GM19043 (cell line): ENCODE results near the gene POLE.

Experiments
- ATAC-seq: cut with Tn5 transposase; IDR thresholded peaks from one replicate; pipeline ENCODE4 v1.9.1; 2021; ENCODE audit warnings: low read depth; ENCODE audit not compliant: unreplicated experiment

POLE gene

DNA sequence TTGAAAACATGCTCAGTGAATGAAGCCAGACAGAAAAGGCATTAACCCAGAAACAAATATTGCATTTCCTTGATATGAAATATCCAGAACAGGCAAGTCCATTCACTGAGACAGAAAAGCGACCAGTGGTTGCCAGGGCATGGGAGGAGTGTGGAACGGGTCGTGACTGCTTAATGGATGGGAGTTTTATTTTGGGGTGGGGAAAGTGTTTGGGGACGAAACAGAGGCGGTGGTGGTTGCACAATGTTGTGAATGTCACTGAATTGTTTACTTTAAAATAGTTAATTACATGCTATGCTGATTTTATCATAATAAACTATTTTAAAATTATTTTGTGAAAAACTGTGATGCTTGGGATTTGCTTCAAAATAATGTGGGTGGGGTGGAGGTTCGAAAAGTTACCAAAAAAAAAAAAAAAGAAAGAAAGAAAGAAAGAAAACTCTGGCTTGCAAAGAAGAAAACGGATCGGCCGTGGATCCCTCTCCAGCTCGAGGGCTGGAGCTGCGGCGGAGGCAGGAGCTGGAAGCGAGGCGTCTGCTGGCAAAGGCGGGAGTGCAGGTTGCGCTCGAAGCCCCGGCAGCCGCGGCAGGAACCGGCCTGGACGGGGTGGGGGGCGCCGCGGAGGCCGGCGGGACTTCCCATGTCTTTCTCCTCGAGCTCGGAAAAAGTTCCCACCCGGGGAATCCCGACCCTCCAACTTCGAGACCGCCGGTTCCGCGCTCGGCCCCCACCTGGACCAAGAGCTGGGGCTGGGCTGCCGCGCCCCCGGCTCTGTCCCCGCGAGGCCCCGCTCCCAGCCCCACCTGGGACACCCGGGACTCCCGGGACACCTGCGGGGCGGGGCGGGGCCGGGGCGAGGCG is 69.1 kb downstream of the POLE start:
- ATAC-seq = no peak

- ATAC-seq = no peak
Measured at GRCh38 chr12:132617135-132617701, 69.9 kb downstream of the POLE start.

DNA sequence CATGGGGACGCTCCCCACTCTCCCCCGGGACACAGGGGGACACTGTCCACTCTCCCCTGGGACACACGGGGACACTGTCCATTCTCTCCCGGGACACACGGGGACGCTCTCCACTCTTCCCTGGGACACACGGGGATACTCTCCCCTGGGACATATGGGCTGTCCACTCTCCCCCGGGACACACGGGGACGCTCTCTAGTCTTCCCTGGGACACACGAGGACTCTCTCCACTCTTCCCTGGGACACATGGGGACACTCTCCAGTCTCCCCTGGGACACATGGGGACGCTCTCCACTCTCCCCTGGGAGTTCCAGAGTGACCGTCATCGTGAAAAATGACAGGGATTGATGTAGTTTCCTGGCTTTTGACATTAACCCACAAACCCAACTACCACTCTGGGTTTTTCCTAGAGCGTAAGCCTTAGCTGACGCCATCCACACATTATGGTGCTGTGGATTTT is 71.5 kb downstream of the POLE start:
- no peak for ATAC-seq

DNA sequence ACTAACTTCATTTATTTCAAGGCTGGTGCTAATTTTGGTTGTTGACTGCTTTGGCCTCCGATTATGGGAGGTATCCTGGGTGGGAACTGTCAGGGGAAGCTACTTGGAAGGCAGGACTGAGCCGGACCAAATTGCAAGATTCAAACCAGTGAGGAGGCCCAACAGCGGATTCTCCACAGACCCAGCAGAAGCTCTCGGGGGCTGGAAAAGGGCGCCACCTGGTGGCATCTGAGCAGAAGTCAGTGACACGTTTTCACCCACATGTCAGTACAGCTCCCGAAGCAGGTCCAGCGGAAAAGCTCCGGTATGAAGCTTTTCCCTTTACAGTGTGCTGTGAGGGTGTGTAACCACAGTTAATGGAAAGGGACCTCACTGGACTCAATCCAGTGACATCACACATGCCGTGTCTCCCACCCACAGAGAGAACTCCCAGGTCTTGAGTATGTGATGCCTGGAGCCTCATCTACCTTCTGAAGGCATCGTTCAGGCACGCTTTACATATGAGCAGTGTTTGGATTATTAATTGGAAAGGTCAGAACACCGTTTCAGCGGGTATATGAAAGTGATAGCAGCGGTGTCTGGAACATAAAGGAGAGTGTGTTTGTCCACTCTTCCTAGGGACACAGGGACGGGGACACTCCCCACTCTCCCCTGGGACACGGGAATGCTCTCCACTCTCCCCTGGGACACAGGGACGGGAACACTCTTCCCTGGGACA is 72.1 kb downstream of the POLE start:
- no peak for ATAC-seq

GRCh38 chr12:132614029-132614428 is 73.1 kb downstream of the POLE start:
- ATAC-seq = no peak

GRCh38 chr12:132611620-132612019 is 75.5 kb downstream of the POLE start:
- ATAC-seq = no peak

DNA sequence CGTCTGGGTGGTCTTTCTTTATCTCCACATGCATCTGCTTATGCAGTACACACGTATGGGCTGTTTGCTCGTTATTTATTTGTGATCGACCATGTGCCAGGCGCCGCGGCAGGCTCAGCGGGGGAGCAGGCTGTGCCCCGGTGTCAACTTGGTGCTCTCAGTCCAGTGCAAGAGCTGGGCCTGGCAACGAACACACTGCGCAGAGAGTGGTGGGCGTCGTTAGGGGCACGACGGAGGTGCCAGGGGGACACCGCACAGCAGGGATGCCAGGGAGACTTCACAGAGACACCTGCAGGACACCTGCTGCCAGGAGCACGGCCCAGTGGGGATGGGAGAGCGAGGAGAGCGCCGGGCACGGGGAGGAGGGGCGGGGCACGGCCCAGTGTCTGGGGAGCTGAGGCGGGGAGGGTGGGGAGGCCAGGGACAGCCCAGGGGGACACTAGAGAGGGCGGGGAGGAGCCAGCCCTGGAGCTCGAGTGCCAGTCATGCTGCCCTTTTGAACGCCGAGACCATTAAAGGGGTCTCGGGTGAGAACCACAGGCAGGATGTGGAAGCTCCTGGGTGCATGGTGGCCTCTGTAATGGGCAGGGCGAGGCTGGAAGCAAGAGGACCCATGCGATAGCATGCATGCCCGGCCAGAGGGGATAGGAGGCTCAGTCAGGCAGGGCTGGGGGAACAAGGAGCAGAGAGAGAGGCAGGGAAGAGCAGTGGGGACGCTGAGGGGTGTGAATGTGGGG is 76.1 kb downstream of the POLE start:
- no peak for ATAC-seq

DNA sequence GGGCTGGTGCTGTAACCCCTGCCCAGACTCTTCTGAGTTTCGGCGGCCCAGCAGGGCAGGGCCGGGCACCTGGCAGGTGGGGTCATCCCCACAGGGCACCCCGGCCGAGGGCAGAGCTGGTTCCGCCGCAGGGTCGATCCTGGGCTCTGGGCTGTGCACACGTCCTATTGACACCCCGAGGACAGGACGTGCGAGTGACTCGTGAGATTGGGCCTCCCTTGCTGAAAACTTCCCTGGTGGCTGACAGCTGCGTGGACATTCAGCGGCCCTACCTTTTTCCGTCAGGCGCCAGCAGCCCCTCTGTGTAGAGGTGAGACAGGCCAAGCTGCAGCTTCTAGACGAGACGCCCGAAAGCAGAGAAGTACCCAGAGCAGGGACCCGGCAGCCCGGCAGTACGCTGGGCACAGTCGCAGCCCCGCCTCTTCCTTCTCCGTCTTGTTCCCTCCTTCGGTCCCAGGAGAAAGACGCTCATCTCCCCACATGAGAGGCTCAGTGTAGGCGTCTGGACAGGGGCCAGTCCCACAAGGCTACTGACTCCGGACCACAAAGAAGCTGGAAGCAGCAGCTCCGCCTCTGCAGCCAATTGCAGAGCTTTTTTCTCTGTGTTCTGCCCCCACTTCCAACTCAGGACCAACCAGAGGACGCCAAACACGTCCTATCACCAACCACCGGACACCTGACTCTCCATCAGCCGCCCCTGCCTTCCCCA is 76.9 kb downstream of the POLE start, which contains the start of gene LRCOL1:
Gene LRCOL1, minus strand, starts transcription at position 532 of the 709 bp plus-strand sequence. CDS start 4,331 bp downstream, outside the sequence.
- no peak for ATAC-seq

DNA sequence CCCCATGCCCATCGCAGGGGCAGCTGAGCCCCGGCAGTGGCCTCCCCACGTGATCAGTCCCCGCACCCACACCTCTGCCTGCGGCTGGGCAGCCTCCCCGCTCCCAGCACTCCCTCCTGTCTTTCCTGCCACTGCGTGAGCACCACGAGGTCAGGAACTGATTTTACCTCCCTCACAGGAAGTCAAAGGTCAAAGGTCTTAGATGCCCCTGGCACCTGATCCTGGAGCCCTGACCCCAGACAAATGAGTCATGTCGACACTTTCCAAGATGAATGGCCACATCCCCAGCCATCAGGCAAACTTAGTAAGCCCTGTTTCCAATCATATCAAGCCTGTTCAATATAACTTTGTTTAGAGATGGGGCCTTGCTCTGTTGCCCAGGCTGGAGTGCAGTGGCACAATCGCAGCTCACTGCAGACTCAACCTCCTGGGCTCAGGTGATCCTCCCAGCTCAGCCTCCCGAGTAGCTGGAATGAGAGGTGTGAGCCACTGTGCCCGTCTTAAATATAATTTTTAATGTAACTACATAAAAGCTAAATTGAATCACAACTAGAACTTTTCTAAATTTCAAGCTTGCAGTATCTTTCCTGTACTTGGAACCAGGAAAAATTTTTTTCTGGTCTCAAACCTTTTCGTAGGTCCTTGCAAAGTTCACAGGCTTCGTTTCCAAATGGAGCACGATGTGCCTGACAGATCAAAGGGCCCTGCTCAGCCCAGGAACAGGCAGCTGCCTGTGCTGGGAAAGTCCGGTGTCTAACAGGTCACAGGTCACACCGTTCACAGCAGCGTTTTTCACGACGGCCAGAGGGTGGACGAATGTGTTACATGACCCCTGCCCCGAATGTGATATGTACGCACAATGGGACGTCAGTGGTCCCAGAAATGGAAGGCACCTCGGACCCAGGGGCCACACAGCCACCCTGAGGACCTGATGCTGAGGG is 78.6 kb downstream of the POLE start:
- ATAC-seq = no peak

DNA sequence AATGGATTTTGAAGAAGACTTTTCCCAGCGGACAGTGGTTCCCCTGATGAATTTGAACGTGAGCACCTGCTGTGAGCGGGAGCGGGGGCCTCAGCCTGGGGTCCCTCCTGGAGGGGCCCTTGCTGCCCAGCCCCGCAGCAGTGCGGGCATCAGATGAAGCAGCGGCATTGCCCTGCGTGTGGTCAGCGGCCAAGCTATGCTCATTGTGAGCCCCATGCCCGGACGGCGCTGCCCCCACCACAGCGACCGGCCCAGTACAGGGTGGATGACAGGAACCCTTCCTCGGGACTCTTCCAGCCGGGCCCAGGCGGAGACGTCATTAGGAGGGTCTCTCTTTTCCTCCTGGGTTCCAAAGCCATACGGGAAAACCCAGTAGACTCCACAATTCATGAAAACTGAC is 80.2 kb downstream of the POLE start:
- ATAC-seq = no peak

- no peak for ATAC-seq
Measured at GRCh38 chr12:132606466-132606865, 80.7 kb downstream of the POLE start.

- ATAC-seq = no peak
Measured at GRCh38 chr12:132605892-132606291, 81.2 kb downstream of the POLE start.

- ATAC-seq = no peak
Measured at GRCh38 chr12:132604668-132605441, 82.3 kb downstream of the POLE start.

DNA sequence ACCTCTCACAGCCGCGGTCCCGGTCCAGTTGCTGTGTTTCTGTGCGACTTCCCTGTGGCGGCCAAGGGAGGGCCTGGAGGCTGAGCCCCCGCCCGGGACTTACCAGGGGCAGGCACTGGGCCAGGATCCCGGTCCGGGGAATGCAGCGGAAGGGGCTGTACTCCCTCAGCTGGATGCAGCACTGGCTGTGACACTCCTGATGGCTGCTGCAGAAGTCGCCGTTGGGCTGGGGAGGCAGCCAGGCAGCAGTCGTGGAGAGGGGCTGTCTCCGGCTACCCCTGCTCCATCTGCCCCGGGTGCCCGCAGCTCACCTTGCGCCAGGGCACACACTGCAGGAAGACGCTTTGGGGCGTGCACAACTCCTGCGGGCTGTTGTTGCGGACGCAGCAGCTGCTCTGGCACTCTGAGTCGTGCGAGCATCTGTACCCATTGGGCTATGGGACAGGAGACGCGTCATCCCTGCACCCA is 83.0 kb downstream of the POLE start:
- ATAC-seq = no peak

DNA sequence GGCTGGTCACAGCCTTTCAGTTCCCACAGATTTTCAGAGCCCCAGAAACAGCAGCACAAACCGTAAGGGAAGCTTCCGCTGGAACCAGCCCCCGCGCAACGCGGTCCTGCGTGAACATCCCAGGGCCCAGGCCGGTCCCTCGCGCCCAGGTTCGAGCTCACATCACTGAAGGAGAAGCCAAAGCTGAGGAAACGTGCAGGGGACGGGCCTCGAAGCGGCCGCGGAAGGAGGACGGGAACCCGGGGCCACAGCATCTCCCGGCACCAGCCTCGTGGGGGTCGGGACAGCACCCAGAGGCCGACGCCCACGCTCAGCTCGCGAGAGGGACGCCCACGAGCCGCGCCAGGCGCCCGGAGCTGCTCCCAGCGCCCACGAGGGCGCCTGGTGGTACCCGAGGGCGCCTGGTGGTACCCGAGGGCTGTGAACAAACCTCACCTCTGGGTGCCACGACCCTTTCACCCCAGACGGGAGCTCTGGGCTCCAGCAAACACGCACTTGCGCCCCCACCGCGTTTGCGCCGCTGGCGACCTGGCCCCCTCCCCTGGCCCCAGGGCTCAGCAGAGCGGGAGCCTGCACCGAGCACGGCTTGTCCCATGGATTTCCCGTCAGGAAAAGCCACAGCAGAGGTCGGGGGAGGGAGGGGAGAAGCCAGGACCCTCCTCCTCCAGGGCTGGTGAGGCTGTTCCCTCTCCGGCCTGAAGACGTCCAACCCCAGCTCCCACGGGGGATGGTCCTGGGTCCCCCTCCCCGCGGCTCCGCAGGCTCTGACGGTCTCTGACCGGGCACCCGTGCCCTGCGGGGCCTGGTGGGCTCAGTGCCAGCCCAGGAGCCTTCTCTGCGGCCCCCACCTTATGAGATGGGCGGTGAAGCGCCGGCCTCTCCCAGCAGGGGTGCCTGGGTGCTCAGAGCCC is 83.6 kb downstream of the POLE start:
- ATAC-seq = no peak

GRCh38 chr12:132602572-132603239 is 84.4 kb downstream of the POLE start:
- ATAC-seq = no peak
